ENCODE measurements around the gene FAIM. TPM values are rescaled to one million over a fixed set of nuclear protein-coding genes. Genes with fewer than 3 reads are reported as not detected.

Gene FAIM
- total and polyA plus RNA-seq, 11 donors = 2.0 to 7.2 (median 3.9) TPM

- Histone ChIP-seq H3K4me3 (no peak overlapping the region), H3K27ac (no peak overlapping the region), H3K27me3 (no peaks in the 10 kb centered on the region), H3K4me1 (peaks cover 0 to 16% (median 0%) of the 10 kb centered on the region in 12 donors), H3K9me3 (peaks cover 0 to 3% (median 0%) of the 10 kb centered on the region in 12 donors), H3K36me3 (peaks cover 0 to 6% (median 0%) of the 10 kb centered on the region in 9 donors)
- ATAC-seq (peak in 2 of 4 donors; percentile 56 to 58), DNase-seq (no peak)
- no peak for TF ChIP-seq CTCF (IDR thresholded peaks at IDR 0.05)
- no peak for TF ChIP-seq POLR2A (IDR thresholded peaks at IDR 0.05)
- intact Hi-C loops (cut with DNase I) = no loop called here
- WGBS, 4 donors = 78 to 86% (median 83%) methylated on average over 6 of the region's 6 CpGs
These were observed 29.5 kb upstream of the FAIM start for GRCh38 chr3:138578961-138579574.

DNA sequence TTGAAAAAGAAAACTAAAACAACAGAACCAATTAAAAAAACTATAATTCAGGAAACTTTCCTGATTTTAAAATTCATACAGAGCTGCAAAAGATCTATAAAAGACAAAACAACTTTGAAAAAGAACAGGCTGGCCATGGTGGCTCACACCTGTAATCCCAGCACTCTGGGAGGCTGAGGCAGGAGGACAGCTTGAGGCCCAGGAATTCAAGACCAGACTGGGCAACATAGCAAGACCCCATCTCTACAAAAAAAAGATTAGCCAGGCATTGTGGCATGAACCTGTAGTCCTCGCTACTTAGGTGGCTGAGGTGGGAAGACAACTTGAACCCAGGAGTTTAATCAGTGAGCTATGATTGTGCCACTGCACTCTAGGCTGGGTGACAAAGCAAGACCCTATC is 21.2 kb upstream of the FAIM start:
- Histone ChIP-seq H3K27ac (no peak overlapping the region), H3K4me3 (no peak overlapping the region), H3K36me3 (peaks cover 0 to 31% (median 0%) of the 10 kb centered on the region in 9 donors), H3K9me3 (no peaks in the 10 kb centered on the region), H3K27me3 (no peaks in the 10 kb centered on the region), H3K4me1 (no peaks in the 10 kb centered on the region)
- TF ChIP-seq CTCF (IDR thresholded peaks at IDR 0.05) (no peak), POLR2A (IDR thresholded peaks at IDR 0.05) (no peak)
- WGBS, 4 donors = 94 to 100% (median 99%) methylated on average over 1 of the region's 1 CpG
- ATAC-seq (no peak), DNase-seq (no peak)
- intact Hi-C loops (cut with DNase I) = loop anchor here in 1 of 10 donors (10.0 kb wide), 1 partner anchor 103 kb away; no protein-coding TSS in a partner anchor

GRCh38 chr3:138588445-138588844 is 20.1 kb upstream of the FAIM start:
- Histone ChIP-seq H3K36me3 (peaks cover 0 to 31% (median 0%) of the 10 kb centered on the region in 9 donors), H3K27ac (no peak overlapping the region), H3K27me3 (no peaks in the 10 kb centered on the region), H3K4me3 (no peak overlapping the region), H3K4me1 (peaks cover 0 to 9% (median 6%) of the 10 kb centered on the region in 12 donors), H3K9me3 (no peaks in the 10 kb centered on the region)
- DNase-seq (no peak), ATAC-seq (no peak)
- TF ChIP-seq POLR2A (IDR thresholded peaks at IDR 0.05) (no peak), CTCF (IDR thresholded peaks at IDR 0.05) (no peak)
- WGBS, 4 donors = 79 to 87% (median 84%) methylated on average over 5 of the region's 5 CpGs
- intact Hi-C loops (cut with DNase I) = loop anchor here in 1 of 10 donors (10.0 kb wide), 1 partner anchor 104 kb away; no protein-coding TSS in a partner anchor

GRCh38 chr3:138591392-138591791 is 17.2 kb upstream of the FAIM start:
- TF ChIP-seq POLR2A (IDR thresholded peaks at IDR 0.05) (no peak), CTCF (IDR thresholded peaks at IDR 0.05) (no peak)
- no peak for ATAC-seq
- no peaks in the 10 kb centered on the region for H3K9me3 ChIP-seq
- H3K4me3 ChIP-seq = no peak overlapping the region
- H3K27me3 ChIP-seq = no peaks in the 10 kb centered on the region
- DNase-seq = no peak
- H3K27ac ChIP-seq = no peak overlapping the region
- peaks cover 0 to 17% (median 9%) of the 10 kb centered on the region in 12 donors for H3K4me1 ChIP-seq
- intact Hi-C loops (cut with DNase I) = loop anchor here in 9 of 10 donors (5.0 to 10.0 kb wide), 11 partner anchors 93 to 763 kb away; partner anchors contain the start of genes MRAS (in 1 of the 9), NME9 (in 1 of the 9) and PIK3CB (in 1 of the 9)
- WGBS, 4 donors = 36 to 53% (median 47%) methylated on average over 1 of the region's 1 CpG
- peaks cover 0 to 31% (median 0%) of the 10 kb centered on the region in 9 donors for H3K36me3 ChIP-seq
